Adrenal gland (tissue), 12 donors: ENCODE measurements around the gene SYT14. TPM values are rescaled to one million over a fixed set of nuclear protein-coding genes. Genes with fewer than 3 reads are reported as not detected.

Source experiments
- DNase-seq, 7 donors: peaks; one replicate each; pipeline ENCODE4 v3.0.0-alpha.2; 2019 to 2020
- H3K27ac ChIP-seq, 5 donors: fragments of 200-600 bp; sonication (generic) in 4 of 5; 1 replicate in 3 of 5; 2 replicates in 2 of 5; pipeline versions ENCODE4 v1.5.1 to v1.8.0; 2016 to 2020; ENCODE audit warnings: mild to moderate bottlenecking in 1 of 5
- H3K27me3 ChIP-seq: fragments of 200-600 bp; 2 replicates; pipeline ENCODE4 v1.8.0; 2021
- H3K36me3 ChIP-seq, 2 donors: fragments of 200-600 bp; replicated peaks in 1 of 2; 1 replicate in 1 of 2; 2 replicates in 1 of 2; pipeline versions ENCODE4 v1.5.1 to v1.8.0; 2018 to 2022
- H3K4me1 ChIP-seq, 2 donors: fragments of 200-600 bp; replicated peaks in 1 of 2; 1 replicate in 1 of 2; 2 replicates in 1 of 2; pipeline versions ENCODE4 v1.5.1 to v1.8.0; 2018 to 2021
- H3K4me3 ChIP-seq, 4 donors: fragments of 200-600 bp; sonication (generic) in 3 of 4; one replicate each; pipeline ENCODE4 v1.5.1; 2016 to 2018
- H3K9me3 ChIP-seq, 3 donors: fragments of 200-600 bp; sonication (generic) in 1 of 3; replicated peaks in 1 of 3; 1 replicate in 2 of 3; 2 replicates in 1 of 3; pipeline versions ENCODE4 v1.5.1 to v1.8.0; 2016 to 2021
- POLR2A ChIP-seq, 2 donors: fragments of 450-650 bp; IDR thresholded peaks; one replicate each; pipeline ENCODE4 v1.6.1; 2017; ENCODE audit warnings: antibody characterized with exemption in 2 of 2, mild to moderate bottlenecking in 2 of 2, moderate library complexity in 1 of 2
- WGBS, 4 donors: extraction: QIAGEN DNeasy Blood & Tissue Kit in 2 of 4; methylation state at CpG; one replicate each; pipeline versions ENCODE4 v1.1.5 to v1.1.7; 2013 to 2017; 5-methylcytosine and 5-hydroxymethylcytosine counted together
- intact Hi-C, 2 donors: fragments of 100-400 bp; cut with DNase I; formaldehyde crosslinking; loops; one replicate each; pipeline versions ENCODE4 v1.14.1 to v1.15.0; 2022 to 2023
- polyA plus RNA-seq, 3 donors: library from polyadenylated mRNA; stranded (reverse); fragments of 200-250 nt in 2 of 3; fragments of 350-450 nt in 1 of 3; fragmentation: Illumina TruSeq in 1 of 3; extraction: RNeasy Lipid Tissue Mini Kit (QIAGEN cat#74804) in 1 of 3; gene quantifications; one replicate each; pipeline ENCODE4 v1.2.3, GENCODE V29; 2013 to 2014
- total RNA-seq, 9 donors: library from RNA; depleted of rRNA in 4 of 9; stranded (reverse); fragments of >200 nt in 4 of 9; fragments of 120-200 nt in 1 of 9; fragmentation: NEBNext Ultra II Directional in 1 of 9; extraction: Animal tissue kit (Norgen Biotek cat#: 25700) in 1 of 9; gene quantifications; one replicate each; pipeline versions ENCODE4 v1.1.0 to v1.2.4, GENCODE V29; 2013 to 2023
- TF ChIP-seq, protein P1 (sequence below), 6 experiments: fragments of 450-650 bp in 4 of 6; fragments of 200-600 bp in 2 of 6; sonication (generic) in 1 of 6; IDR thresholded peaks; 1 replicate in 5 of 6; 2 replicates in 1 of 6; pipeline versions ENCODE4 v1.5.1 to v1.8.0; 2016 to 2021; ENCODE audit warnings: antibody characterized with exemption in 6 of 6, mild to moderate bottlenecking in 2 of 6, moderate library complexity in 1 of 6
- donor health status: healthy with polysubstance abuse.
- donor health status: Bipolar disorder and iron deficiency.
- donor health status: DM: yes; HTN: yes; CAD: no.
- donor health status: DM: no; HTN: no; CAD: no.
- donor health status: DM: no; HTN: no; CAD: no.
- donor health status: DM: yes; HTN: yes; CAD: no.

SYT14 gene
- total and polyA plus RNA-seq, 12 donors = 0.57 to 8.1 (median 3.5) TPM

DNA sequence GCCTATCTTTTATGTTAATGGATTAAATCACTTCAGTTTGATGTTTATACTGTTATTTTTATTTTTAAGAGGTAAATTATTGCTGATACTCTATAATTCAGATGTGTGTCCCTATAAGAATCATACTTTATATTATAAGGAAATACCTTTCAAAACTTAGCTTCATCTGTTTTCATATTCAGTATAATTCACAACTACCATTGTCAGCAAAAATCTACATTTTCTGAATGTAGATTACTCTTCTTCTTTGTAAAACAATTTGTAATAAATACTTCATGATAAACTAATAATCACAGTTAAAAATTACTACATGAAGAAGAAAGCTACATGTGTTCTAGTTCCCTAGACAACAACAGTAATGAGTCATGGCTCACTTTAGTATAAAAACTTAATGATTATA lies 179.2 kb downstream of the SYT14 start:
- H3K27ac ChIP-seq = no peak overlapping the region
- H3K4me1 ChIP-seq = no peaks in the 10 kb centered on the region
- TF ChIP-seq, protein P1, sequence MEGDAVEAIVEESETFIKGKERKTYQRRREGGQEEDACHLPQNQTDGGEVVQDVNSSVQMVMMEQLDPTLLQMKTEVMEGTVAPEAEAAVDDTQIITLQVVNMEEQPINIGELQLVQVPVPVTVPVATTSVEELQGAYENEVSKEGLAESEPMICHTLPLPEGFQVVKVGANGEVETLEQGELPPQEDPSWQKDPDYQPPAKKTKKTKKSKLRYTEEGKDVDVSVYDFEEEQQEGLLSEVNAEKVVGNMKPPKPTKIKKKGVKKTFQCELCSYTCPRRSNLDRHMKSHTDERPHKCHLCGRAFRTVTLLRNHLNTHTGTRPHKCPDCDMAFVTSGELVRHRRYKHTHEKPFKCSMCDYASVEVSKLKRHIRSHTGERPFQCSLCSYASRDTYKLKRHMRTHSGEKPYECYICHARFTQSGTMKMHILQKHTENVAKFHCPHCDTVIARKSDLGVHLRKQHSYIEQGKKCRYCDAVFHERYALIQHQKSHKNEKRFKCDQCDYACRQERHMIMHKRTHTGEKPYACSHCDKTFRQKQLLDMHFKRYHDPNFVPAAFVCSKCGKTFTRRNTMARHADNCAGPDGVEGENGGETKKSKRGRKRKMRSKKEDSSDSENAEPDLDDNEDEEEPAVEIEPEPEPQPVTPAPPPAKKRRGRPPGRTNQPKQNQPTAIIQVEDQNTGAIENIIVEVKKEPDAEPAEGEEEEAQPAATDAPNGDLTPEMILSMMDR (IDR thresholded peaks at IDR 0.05) = no peak
- TF ChIP-seq POLR2A (IDR thresholded peaks at IDR 0.05) = no peak
- no peaks in the 10 kb centered on the region for H3K9me3 ChIP-seq
- H3K36me3 ChIP-seq = no peaks in the 10 kb centered on the region
- H3K27me3 ChIP-seq = no peaks in the 10 kb centered on the region
- intact Hi-C loops = no loop called here
- DNase-seq = no peak
- H3K4me3 ChIP-seq = no peak overlapping the region

DNA sequence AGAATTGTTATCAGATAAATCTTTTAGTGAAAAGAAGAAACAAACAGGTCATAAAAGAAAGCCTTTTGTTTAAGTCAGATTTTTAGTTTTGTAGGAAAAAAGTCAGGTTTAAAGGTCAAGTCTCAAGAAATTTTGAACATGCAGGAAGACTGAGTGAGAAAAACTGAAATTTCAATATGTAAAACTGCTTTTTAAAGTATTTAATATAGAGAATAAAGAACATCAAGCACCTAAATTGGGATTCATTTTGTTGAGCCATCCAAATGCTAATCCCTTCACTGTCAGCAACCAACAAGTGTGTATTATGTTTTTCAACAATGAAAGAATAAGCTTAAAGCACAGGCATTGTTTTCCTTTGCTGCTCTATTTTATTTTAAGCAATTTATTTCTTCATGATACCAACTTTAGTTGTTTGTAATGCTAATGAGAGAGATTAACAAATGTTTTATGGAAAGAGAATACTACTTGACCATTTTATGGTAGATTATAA lies 179.7 kb downstream of the SYT14 start:
- TF ChIP-seq, protein P1 (IDR thresholded peaks at IDR 0.05) = no peak
- TF ChIP-seq POLR2A (IDR thresholded peaks at IDR 0.05) = no peak

DNA sequence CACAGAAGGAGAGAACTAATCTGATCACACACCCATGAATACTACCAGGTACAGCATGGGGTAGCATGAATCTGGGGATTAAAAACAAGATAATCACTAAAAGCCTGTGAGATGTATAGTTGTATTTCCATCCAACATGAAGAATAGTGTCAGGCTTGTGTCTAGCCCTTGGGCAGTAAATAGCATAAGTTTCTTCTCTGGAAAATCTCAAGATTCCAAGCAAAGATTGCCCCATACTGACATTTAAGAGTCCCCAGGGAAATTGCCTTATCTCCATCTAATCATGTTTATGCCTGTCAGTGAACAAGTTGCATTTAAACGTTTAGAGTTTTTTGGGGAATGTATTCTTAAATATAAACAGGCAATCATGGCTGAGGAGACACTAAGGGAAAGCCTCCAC lies 185.4 kb downstream of the SYT14 start:
- Histone ChIP-seq H3K27ac (no peak overlapping the region), H3K27me3 (no peaks in the 10 kb centered on the region), H3K9me3 (no peaks in the 10 kb centered on the region), H3K36me3 (no peaks in the 10 kb centered on the region), H3K4me3 (no peak overlapping the region), H3K4me1 (no peaks in the 10 kb centered on the region)
- intact Hi-C loops = no loop called here
- WGBS, 4 donors = 11 to 27% (median 15%) methylated on average over 1 of the region's 1 CpG
- DNase-seq = no peak
- TF ChIP-seq, protein P1 (IDR thresholded peaks at IDR 0.05) = no peak
- TF ChIP-seq POLR2A (IDR thresholded peaks at IDR 0.05) = no peak

More for the DNA sequence above, 179.7 kb downstream of the SYT14 start:
- H3K4me3 ChIP-seq = no peak overlapping the region
- no peak for DNase-seq
- H3K27me3 ChIP-seq = no peaks in the 10 kb centered on the region
- no peaks in the 10 kb centered on the region for H3K9me3 ChIP-seq
- intact Hi-C loops = no loop called here
- no peak overlapping the region for H3K27ac ChIP-seq
- no peaks in the 10 kb centered on the region for H3K4me1 ChIP-seq
- H3K36me3 ChIP-seq = no peaks in the 10 kb centered on the region

DNA sequence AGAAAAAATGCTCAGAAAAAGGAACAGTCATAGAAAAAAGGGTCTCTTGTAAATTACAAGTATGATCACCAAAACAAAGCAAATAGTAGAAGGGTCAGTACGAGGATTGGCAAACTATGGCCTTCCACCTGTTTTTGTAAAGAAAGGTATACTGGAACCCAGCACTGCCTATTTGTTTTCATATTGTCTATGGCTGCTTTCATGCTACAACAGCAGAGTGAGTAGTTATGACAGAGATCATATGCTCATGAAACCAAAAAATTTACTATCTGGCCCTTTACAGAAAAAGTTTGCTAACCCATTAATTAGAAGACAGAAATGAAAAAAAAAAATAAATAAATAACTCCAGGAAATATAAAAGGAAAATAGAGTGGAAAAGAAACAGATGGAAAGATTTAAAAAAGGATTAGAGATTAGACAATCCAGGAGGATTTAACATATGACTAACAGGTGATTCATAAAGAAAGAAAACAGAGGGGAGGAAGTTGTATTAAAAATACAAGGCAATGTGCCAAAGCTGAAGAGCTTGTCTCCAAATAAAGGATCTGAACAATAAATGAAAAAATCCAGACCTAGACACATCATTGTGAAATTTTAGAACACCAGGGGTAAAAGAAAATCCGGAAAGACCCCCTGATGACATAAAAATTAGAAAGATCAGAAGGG lies 186.0 kb downstream of the SYT14 start:
- 69 to 78% (median 75%) methylated on average over 2 of the region's 2 CpGs for WGBS, 4 donors
- H3K36me3 ChIP-seq = no peaks in the 10 kb centered on the region
- H3K9me3 ChIP-seq = no peaks in the 10 kb centered on the region
- TF ChIP-seq, protein P1 (IDR thresholded peaks at IDR 0.05) = no peak
- no peak for TF ChIP-seq POLR2A (IDR thresholded peaks at IDR 0.05)
- no peak for DNase-seq
- no peaks in the 10 kb centered on the region for H3K4me1 ChIP-seq
- H3K27me3 ChIP-seq = no peaks in the 10 kb centered on the region
- H3K27ac ChIP-seq = no peak overlapping the region
- no peak overlapping the region for H3K4me3 ChIP-seq
- intact Hi-C loops = no loop called here
